Epithelial cell of prostate (primary cell): Measurements from ENCODE around the gene CCNI2.
A peak's percentile ranks its signal among the peaks of the same experiment; 100 is the strongest.
"Not testable (repeated sequence)": the region's sequence is repeated elsewhere in the genome, so short reads cannot be mapped to it uniquely, and the experiment has no call there.

Experiments used
- DNase-seq: peaks from one replicate; pipeline ENCODE4 v3.0.0-alpha.2; 2011; ENCODE audit warnings: low read depth, low spot score
- H3K27ac ChIP-seq: fragments of 450-650 bp; 2 replicates; pipeline ENCODE4 v1.5.1; 2017; ENCODE audit warnings: mild to moderate bottlenecking

Gene CCNI2

DNA sequence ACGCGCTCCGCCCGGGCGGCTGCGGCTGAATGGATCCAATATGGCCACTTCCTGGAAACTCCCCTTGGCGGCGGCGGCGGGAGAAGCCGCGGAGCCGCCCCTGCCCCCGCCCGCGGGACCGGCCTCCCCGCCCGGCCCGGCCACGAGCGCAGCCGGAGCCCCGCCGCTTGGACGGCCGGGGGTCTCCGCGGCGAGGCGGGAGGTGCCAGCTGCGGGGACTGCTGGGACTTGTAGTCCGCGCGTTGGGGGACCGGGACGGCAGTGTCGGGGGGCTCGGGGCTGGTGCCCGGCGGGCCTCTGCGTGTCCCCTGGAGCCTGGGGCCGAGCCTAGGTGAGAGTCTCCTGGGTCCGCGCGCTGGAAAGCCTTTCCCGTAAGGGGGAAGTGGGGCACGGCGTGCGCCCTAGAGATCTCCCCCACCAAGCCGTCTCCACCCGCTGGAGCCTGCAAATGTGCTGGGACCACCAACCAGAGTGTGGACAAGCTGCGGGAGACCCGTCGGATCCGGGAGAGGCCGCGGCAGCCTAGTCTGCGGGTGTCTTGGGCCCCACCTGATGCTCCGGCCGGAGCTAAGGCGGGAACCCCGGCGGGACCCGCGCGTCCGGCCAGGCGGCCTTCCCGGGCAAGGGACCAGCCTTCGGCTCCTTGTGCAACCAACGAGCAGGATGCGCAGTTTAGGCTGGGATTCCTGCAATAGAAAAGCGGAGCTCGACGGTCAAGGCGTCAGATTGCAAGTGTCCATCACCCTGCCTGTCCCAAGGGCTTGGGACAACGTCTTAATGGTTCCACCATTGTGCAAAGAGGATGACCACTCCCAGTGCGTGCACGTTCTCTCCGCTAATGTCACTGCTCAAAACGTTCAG, 30.2 kb downstream of the CCNI2 start, which contains the start of gene SEPTIN8:
Gene SEPTIN8, minus strand, starts transcription at position 31 of the 861 bp plus-strand sequence. CDS start 102 bp downstream, outside the sequence.
- peak within 1 kb of the TSS; percentile 17 for H3K27ac ChIP-seq
- no peak for DNase-seq

DNA sequence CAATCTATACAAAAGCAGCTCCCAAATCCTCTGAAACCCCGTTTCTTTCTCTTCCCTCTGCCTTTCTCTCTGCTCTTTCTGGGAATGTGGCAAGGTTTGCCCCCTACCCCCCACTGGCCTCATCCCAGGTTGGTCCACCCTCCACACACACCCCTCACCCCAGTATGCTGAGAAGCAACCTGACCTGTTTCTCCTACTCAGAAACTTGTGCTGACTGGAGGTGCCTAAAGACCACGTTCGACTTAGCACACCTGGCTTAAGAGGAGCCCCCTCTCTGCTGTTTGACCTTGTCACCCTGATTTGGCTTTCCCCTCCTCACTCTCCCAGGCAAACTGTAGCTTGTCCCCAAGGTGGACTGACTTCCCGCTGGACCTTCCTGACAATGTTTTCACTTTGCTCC, 30.9 kb downstream of the CCNI2 start:
- DNase-seq = no peak
- no peak overlapping the region for H3K27ac ChIP-seq

DNA sequence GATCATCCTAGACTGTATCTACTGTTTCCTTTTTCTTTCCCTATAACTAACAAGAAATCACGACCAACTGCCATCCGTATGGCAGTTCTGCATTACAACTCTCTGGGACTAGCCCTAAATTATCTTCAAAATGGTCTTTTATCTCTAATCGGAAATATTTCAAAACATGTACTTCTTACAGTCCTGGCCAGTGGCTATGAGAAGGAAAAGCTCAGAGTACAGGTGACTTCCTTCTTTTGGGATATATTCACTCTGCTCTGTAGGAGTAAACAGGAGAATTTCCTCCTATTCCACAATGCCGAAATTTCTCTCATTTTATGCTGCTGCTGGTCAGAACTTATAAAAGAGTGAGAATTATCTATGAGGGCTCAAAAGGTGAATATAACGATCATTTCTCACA, 31.6 kb downstream of the CCNI2 start:
- no peak overlapping the region for H3K27ac ChIP-seq
- DNase-seq = no peak

DNA sequence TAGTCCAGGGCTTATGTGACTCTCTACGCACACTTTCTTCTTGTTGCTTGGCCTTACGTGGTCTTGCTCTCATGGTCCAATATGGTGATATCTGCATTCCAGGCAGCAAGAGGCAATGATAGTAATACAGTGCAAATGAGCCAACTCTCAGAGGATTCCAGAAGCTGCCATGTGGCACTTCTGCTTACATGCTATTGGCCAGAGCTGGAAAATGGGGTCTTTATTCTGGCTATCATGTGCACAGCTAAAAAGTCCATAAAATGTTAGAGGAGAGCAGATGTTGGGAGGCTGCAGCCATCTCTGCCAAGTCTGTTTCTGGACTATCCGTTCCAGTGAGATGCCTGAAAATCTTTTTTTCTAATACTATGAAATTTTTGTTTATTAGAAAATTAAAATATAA, 32.7 kb downstream of the CCNI2 start:
- no peak for DNase-seq
- H3K27ac ChIP-seq = no peak overlapping the region

DNA sequence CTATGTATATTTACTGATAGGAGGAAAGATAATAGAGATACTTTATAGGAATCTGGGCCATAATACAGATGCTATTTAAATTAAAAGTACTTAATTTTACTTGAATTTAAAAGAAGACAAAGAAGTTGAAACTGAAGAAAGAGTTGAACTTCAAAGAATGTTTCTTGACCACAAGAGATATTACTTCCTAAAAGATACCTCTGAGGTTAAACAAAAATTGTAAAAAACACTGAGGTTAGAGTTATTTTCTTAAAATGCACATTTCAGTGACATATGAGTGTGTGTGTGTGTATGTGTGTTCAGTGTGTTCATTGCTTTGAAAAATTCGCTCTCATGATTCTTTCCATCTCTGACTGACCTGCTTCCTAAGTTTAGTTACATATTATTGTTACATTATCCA, 33.4 kb downstream of the CCNI2 start:
- DNase-seq = no peak

DNA sequence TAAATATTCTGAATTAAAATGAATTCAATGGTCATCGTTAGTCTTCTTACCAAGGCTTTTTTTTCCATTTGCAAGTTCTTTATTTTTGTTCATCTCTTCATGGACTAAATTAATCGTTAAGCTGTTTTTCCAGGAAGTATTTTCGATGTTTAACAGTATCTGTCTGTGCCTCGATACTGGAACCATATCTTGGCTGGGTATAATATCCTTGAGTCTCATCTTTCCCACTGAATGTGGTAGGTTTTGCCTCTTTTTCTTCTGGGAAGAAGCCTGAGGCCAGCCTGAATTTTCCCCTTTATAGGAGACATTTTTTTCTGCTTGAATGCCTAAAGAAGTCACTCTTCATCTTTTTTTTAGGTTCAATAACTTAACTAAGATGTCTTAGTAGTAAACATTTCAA, 33.8 kb downstream of the CCNI2 start:
- no peak overlapping the region for H3K27ac ChIP-seq
- no peak for DNase-seq

More for the DNA sequence above, 33.4 kb downstream of the CCNI2 start:
- H3K27ac ChIP-seq = no peak overlapping the region

DNA sequence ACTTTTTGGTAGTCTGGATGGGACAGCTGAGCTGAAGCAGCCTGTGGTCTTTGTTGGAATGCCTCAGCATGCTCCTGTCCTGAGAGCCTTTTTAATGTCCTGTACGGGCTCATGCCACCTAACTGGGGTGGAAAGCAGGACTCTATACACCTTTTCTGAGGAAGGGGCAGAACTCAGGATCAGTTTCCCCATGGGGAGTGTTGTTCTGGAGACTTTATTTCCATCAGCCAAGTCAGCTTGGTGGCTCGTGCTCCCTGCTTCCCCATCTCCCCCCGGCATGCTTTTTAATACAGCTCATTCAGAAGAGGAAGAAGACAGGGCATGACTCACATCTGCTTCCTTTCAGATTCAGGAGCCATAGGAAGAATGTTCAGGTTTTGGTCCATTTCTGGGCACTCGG, 34.9 kb downstream of the CCNI2 start:
- H3K27ac ChIP-seq = peak overlapping the region; percentile 24
- no peak for DNase-seq

DNA sequence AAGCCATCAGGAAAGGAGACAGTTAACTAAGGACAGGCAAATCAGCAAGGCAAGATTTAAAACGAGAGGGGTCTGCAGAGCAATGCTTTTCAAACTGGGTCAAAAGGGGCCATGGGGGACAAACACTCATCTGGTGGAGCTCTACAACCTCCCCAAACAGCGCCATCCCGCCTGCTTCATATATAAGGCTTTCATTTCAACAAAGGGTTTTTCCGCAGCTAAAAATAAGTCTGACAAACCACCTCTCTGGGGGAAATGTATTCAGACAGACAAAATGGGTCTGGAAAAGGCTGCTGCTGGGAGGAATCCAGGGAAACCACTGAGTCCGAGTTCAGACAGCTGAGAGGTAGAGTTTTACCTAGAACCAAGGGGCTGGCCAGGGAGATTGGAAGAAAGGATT, 38.1 kb downstream of the CCNI2 start:
- no peak overlapping the region for H3K27ac ChIP-seq
- no peak for DNase-seq

DNA sequence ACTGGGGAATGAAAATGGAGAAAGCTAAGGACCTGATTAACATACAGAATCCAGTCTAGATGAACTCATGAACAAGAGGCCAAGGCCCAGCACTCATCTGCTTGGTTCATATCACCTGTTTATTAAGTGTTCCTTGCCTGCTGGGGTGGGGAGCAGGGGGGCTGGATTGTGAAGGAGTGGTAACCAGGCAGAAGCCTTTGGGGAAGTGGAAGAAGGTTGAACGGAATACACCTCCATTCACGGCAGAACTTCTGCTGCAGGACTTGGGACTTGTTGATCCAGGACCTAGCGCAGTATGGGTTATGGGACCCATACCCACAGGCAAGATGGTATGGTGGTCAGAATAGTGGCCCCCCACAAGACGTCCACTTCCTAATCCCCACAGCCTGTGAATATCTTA, 38.6 kb downstream of the CCNI2 start:
- H3K27ac ChIP-seq = no peak overlapping the region
- no peak for DNase-seq

DNA sequence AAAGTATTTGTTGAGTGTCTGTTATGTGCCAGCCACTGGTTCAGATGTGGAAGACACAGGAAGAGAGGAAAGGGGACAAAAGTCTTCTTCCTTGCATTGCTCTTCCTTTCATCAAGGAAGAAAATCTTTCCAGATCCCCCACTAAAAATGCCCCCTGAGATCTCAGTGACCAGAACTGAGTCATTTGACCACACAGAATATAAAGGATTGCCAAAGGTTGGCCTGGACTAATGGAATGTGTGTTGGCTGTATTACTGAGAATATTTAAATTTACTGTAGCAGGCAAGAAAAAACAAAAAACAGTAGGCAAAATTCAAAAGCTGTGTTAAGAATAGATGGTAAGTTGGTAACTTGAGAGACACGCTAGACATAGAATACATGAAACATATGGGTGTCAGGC, 39.9 kb downstream of the CCNI2 start:
- DNase-seq = no peak
- H3K27ac ChIP-seq = no peak overlapping the region

DNA sequence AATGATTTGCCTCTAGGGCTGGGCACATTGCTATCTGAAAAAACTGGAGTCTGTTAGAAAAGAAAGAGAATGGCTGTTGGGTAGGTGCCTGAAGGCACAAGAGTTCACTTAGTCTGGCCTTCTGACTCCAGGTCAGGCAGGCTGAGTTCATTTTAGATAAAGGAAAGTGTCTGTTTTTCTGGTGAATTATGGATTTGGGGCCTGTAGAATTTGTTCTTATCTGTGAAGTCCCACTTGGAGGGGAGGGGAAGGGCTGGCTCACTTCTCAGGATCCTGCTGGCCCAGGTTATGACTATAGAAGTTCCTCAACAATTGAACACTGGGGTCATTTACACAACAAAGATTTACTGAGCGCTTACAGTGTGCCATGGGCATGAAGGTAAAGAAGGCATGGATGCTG, 41.3 kb downstream of the CCNI2 start:
- no peak for DNase-seq
- H3K27ac ChIP-seq = no peak overlapping the region

DNA sequence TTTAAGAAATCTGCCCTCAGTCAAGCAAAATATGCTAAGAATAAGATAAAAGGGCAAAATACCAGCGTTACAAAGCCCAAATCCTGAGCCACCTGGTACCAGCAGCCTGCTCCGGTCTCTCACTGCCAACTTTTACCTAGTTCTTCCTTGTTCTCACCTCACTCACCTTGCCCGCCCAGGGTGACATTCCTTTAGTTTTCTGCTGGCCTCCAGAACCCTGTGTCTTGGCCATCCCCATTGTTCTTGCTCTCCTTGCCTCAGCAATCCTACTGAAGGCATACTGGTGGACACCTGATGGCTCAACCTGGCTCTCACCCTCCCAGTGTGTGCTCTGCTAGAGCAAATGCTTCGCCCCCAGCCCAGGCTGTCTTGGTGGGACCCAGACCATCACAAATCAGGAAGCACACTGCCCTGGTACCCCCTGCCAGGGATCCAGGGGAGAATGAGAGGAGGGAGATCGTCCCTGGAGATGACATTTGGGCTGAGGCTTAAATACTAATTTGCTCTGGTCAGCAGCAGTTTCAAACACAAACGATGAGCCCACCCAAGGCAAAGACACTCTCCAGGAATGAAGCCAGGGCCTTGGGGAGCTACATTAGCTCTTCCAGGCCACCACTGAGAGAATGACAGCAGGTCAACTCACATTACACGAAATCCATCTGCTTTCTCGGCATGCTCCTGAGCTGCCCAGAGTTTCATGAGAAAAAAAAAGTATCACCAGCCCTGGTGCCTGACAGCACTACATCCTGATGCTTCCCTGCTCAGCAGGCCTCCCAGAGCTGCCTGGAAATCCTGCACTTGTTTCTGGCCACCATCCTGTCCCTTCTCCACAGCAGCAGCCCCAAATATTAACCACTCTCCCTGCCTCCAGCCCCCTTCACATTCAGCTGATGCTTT, 42.0 kb downstream of the CCNI2 start:
- no peak for DNase-seq
- H3K27ac ChIP-seq = no peak overlapping the region

DNA sequence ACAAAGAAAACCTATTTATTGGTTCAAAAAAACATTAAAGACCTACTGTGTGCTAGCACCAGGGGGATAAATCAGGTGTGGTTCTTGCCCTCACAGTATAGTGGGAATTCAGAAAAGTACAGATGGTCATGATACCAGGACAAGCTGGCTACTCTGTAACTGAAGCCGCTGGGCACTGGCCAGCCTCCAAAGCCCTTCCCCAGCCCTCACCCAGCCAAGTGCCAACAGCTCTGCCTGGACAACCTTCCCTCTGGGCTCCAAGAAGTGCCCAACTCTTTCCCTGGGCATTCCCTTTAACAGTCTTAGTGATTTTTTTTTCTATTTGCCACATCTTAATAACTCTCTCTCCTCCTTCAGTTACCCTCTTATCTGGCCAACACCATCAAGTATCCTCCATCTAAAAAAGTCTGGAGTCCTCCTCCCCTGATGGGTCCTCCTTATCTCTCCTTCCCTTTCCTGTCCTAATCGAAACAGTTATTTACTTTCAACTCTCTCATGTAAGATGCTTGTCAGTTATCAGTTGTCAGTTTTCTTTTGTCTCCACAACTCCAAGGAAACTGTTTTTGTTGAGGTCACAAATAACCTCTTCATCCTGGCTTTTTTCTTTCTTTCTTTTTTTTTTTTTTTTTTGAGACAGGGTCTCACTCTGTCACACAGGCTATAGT, 43.1 kb downstream of the CCNI2 start:
- H3K27ac ChIP-seq = no peak overlapping the region
- no peak for DNase-seq

DNA sequence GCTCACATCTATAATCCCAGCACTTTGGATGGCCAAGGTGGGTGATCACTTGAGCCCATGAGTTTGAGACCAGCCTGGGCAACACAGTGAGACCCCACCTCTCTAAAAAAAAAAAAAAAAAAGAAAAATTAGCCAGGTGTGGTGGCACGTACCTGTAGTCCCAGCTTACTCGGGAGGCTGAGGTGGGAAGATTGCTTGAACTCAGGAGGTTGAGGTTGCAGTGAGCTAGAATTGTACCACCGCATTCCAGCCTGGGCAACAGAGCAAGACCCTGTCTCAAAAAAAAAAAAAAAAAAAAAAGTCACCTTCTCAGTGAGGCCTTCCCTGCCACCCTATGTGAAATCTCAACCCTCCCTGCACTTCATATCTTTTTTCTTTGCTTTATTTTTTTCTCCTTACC, 43.8 kb downstream of the CCNI2 start:
- DNase-seq = no peak
- H3K27ac ChIP-seq = no peak overlapping the region

DNA sequence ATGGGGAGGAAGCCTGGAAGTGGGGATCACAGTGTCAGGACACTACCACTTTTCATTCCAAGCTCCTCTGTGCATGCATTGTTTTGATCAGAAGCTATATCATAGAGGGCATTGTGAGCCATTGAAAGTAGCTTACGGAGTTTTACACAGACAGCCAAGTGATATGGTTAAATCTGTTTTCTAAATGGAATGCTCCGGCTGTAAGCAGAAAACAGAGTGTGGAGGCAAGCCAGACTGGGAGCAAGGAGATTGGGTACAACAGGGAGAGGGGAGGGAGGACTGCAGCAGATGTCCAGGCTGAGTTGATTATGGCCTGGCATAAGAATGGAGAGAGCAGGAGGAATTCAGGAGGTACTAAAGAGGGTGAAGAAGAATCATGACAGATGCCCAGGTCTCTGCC, 50.4 kb downstream of the CCNI2 start:
- DNase-seq = no peak
- no peak overlapping the region for H3K27ac ChIP-seq

DNA sequence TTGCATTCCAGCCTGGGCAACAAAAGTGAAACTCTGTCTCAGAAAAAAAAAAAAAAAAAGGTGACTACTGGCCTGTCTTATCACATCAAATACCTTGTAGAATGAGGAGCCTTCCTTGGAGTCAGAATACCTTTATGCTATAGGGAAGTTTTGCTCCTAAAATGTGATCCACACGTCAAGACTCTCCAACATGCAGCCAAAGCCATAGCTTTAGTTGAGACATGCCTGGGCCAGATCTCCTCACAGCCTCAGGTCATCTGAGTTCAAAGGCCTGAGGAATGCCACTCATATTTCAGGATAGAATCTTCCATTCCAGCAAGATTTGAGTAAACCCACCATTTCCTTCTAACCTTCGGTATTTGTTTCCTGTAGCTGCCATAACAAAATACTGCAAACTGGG, 52.2 kb downstream of the CCNI2 start:
- H3K27ac ChIP-seq = peak overlapping the region; percentile 24
- no peak for DNase-seq

DNA sequence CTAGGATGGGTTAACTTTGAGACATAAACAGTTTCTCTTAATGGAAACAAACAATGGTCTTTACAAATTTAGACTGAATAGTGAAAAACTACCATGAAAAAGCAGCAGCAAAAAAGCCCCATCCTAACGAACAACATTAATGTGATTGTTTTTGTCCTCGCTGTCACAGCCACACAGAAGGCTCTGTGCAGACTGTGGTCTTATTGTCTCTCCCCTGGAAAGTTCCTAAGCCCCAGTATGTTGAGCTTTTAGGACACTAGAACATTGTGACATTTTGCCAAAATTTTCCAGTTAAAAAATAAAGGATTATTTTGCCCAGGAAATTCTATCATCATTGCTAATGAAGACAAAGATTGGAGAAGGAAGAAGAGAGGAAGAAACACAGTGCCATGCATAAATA, 53.3 kb downstream of the CCNI2 start:
- no peak for DNase-seq
- H3K27ac ChIP-seq = no peak overlapping the region

DNA sequence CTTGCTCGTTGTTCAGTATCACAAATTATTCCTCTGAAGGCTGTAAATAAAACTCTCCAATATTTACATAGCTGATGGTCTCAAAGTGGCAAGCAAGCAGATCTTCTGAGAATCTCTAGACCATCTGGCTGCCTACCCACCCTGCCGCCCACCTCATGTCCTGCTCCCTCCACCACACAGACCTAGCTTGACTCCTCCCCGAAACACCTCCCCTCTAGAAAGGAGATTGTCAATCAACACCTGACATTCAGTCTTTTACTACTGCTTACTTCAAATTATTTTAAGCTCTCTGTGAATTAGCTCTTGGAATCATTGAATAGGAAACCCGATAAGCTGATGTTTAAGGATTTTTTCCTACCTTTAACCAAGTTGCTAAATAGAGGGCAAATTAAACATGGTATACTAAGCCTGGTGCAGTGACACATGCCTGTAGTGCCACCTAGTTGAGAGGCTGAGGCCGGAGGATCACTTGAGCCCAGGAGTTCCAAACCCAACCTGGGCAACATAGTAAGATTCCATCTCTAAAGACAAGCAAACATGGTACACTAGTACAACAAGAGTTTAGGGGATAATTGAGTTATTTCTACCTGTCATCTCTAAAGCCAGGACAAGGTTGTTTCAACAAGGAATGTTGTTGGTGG, 54.9 kb downstream of the CCNI2 start:
- H3K27ac ChIP-seq = no peak overlapping the region
- DNase-seq = no peak

DNA sequence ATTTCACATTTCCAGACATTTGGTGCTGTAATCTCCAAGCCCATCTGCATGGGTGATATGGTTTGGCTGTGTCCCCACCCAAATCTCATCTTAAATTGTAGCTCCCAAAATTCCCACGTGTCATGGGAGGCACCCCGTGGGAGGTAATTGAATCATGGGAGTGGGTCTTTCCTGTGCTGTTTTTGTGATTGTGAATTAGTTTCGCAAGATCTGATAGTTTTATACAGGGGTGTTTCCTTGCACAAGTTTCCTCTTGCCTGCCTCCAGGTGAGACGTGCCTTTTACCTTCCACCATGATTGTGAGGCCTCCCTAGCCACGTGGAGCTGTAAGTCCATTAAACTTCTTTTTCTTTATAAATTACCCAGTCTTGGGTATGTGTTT, 55.5 kb downstream of the CCNI2 start:
- not testable (repeated sequence) for H3K27ac ChIP-seq, DNase-seq
